ENCODE data around the gene XYLT1. TPM values are rescaled to one million over a fixed set of nuclear protein-coding genes. Genes with fewer than 3 reads are reported as not detected.
"Not testable (repeated sequence)": the region's sequence is repeated elsewhere in the genome, so short reads cannot be mapped to it uniquely, and the experiment has no call there.

The XYLT1 gene
- total RNA-seq, 4 donors from 2014 or later, result 6.6 to 17.2 (median 10.0) TPM

- Histone ChIP-seq H3K36me3 (no peaks in the 10 kb centered on the region), H3K4me3 (no peak overlapping the region), H3K27ac (peak overlapping the region in 2 of 4 donors; percentile 7 to 52), H3K27me3 (no peaks in the 10 kb centered on the region), H3K9me3 (no peaks in the 10 kb centered on the region), H3K4me1 (peaks cover 0 to 41% (median 12%) of the 10 kb centered on the region in 3 donors)
- no peak for TF ChIP-seq POLR2A (IDR thresholded peaks at IDR 0.05)
- TF ChIP-seq CTCF (IDR thresholded peaks at IDR 0.05), result no peak
- intact Hi-C loops (cut with DNase I), result no loop called here
- DNase-seq, result no peak
- 76 to 80% methylated on average over 5 of the region's 5 CpGs for WGBS, 2 donors
Measured at GRCh38 chr16:17412791-17413190, 58.0 kb downstream of the XYLT1 start.

GRCh38 chr16:17412221-17412620, 58.5 kb downstream of the XYLT1 start:
- WGBS, 2 donors, result 67 to 76% methylated on average over 7 of the region's 7 CpGs
- no peaks in the 10 kb centered on the region for H3K9me3 ChIP-seq
- no peak for DNase-seq
- no peaks in the 10 kb centered on the region for H3K36me3 ChIP-seq
- H3K27me3 ChIP-seq, result no peaks in the 10 kb centered on the region
- intact Hi-C loops (cut with DNase I), result no loop called here
- H3K4me3 ChIP-seq, result no peak overlapping the region
- peak overlapping the region in 2 of 4 donors; percentile 7 to 52 for H3K27ac ChIP-seq
- TF ChIP-seq POLR2A (IDR thresholded peaks at IDR 0.05) (no peak), CTCF (IDR thresholded peaks at IDR 0.05) (no peak)
- peaks cover 0 to 38% (median 10%) of the 10 kb centered on the region in 3 donors for H3K4me1 ChIP-seq

- intact Hi-C loops (cut with DNase I), result no loop called here
- H3K4me3 ChIP-seq, result no peak overlapping the region
- H3K27me3 ChIP-seq, result no peaks in the 10 kb centered on the region
- H3K36me3 ChIP-seq, result no peaks in the 10 kb centered on the region
- H3K27ac ChIP-seq, result no peak overlapping the region
- H3K9me3 ChIP-seq, result no peaks in the 10 kb centered on the region
- TF ChIP-seq CTCF (IDR thresholded peaks at IDR 0.05) (no peak), POLR2A (IDR thresholded peaks at IDR 0.05) (no peak)
- no peak for DNase-seq
- WGBS, 2 donors, result 60 to 82% methylated on average over 2 of the region's 2 CpGs
- peaks cover 0 to 38% (median 9%) of the 10 kb centered on the region in 3 donors for H3K4me1 ChIP-seq
Measured at GRCh38 chr16:17411263-17411662, 59.5 kb downstream of the XYLT1 start.

DNA sequence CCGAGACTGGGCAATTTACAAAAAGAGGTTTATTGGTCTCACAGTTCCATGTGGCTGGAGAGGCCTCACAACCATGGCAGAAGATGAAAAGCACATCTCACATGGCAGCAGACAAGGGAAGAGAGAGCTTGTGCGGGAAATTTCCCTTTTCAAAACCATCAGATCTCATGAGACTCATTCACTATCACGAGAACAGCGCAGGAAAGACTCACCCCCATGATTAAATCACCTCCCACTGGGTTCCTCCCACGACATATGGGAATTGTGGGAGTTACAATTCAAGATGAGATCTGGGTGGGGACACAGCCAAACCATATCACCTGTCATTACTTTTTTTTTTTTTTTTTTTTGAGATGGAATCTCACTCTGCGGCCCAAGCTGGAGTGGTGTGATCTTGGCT, 60.4 kb downstream of the XYLT1 start:
- 81 to 92% methylated on average over 6 of the region's 6 CpGs for WGBS, 2 donors
- H3K4me3 ChIP-seq; H3K9me3 ChIP-seq; H3K27ac ChIP-seq; H3K36me3 ChIP-seq; DNase-seq; intact Hi-C loops (cut with DNase I); H3K27me3 ChIP-seq: not testable (repeated sequence)
- H3K4me1 ChIP-seq, result peaks cover 0 to 38% (median 13%) of the 10 kb centered on the region in 3 donors

DNA sequence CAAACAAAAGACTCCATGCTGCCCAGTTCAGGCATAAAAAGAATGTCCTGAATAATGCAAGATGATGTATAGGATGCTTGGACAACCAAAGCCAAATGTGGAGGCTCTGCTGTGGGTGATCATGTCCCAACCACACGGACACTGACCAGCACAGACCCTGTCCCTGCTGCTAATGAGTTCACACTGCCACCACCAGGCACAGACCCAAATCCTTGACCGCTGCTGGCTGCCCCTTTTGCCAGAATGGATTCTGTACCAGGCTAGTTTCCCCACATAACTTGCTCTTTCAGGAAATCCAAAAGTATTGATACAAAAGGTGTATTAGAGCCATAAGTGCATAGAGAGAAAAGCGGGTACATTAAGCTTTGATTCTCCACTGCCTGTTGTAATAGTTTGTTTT, 60.9 kb downstream of the XYLT1 start:
- no peaks in the 10 kb centered on the region for H3K36me3 ChIP-seq
- intact Hi-C loops (cut with DNase I), result no loop called here
- H3K4me1 ChIP-seq, result peaks cover 0 to 41% (median 18%) of the 10 kb centered on the region in 3 donors
- peak overlapping the region in 1 of 4 donors; percentile 34 for H3K27ac ChIP-seq
- H3K9me3 ChIP-seq, result no peaks in the 10 kb centered on the region
- TF ChIP-seq CTCF (IDR thresholded peaks at IDR 0.05) (no peak), POLR2A (IDR thresholded peaks at IDR 0.05) (no peak)
- H3K27me3 ChIP-seq, result no peaks in the 10 kb centered on the region
- H3K4me3 ChIP-seq, result no peak overlapping the region
- 81 to 95% methylated on average over 2 to 3 of the region's 3 CpGs for WGBS, 2 donors
- DNase-seq, result no peak

- TF ChIP-seq CTCF (IDR thresholded peaks at IDR 0.05) (no peak), POLR2A (IDR thresholded peaks at IDR 0.05) (peak in 1 of 4 donors; percentile 12)
- Histone ChIP-seq H3K27me3 (no peaks in the 10 kb centered on the region), H3K4me1 (peaks cover 0 to 44% (median 23%) of the 10 kb centered on the region in 3 donors), H3K27ac (peak overlapping the region in 3 of 4 donors; percentile 38 to 91 (median 58)), H3K9me3 (no peaks in the 10 kb centered on the region), H3K36me3 (no peaks in the 10 kb centered on the region), H3K4me3 (no peak overlapping the region)
- WGBS, 2 donors, result 33 to 53% methylated on average over 7 of the region's 7 CpGs
- intact Hi-C loops (cut with DNase I), result no loop called here
- DNase-seq, result no peak
Measured at GRCh38 chr16:17408955-17409441, 61.8 kb downstream of the XYLT1 start.

All from esophagus squamous epithelium (tissue), 5 donors.